ENCODE results near the gene LNX1.
"Not testable (repeated sequence)": the region's sequence is repeated elsewhere in the genome, so short reads cannot be mapped to it uniquely, and the experiment has no call there.

The LNX1 gene

DNA sequence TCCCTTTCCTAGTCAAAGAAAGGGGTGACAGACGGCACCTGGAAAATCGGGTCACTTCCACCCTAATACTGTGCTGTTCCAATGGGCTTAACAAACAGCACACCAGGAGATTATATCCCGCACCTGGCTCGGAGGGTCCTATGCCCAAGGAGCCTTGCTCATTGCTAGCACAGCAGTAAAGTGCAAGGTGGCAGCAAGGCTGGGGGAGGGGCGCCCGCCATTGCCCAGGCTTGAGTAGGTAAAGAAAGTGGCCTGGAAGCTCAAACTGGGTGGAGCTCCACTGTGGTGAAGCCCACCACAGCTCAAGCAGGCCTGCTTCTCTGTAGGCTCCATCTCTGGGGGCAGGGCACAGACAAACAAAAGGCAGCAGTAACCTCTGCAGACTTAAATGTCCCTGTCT is 124.7 kb downstream of the LNX1 start:
- not testable (repeated sequence) for DNase-seq

- no peak for DNase-seq
Measured at GRCh38 chr4:53465891-53466290, 125.4 kb downstream of the LNX1 start.

DNA sequence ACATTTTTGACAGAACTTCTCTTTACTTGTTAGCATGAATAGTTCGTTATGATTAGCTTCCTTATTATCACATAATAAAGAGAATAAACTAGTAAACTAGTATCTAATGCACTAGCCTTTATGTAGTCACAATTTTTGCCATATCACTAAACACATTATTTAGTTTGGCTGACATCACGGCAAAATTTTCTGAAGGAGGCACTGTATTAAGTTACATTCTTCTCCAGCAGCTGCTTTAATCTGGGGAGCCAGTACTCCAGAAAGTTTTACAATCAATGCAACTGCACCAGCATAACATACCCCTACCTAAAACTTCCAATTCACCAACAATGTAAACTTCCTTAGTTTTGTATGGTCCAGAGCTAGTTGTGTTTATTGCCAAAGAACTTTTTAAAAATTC is 126.0 kb downstream of the LNX1 start:
- no peak for DNase-seq

DNA sequence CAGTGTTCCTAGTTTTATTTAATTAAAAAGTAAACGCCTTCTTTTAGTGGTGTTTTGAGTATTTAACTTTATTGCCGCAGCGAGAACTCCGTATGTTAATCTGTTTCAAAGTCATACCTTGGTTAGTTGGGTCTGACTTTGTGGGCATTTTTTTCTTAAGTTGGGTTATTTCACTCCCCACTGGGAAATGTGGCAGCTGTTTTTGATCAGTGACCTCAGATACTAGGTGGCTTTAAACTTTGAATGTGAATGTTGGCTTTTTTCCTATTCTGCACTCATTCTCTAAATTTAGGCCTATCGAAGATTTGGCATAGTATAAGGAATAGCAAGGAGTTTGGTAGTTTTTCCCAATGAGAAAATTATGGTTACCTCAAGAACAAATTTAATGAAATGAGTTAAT is 127.9 kb downstream of the LNX1 start:
- DNase-seq = no peak

DNA sequence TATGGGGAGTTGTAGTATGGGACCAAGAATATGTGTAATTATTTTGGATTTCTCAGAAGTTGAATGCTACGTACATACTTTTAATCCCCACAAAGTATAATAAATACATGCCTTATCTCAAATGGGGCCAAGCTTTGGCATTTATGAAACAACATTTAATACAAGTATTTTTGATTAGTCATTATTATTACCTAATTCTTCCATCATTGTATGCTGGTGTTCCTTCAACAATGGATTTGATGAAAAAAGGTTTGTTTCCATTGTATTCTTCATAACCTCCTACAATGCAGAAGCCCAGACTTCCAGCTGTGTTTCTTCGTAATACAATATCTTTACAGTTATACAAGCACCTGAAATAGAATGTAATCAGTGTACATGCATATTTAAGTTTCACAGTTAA is 130.0 kb downstream of the LNX1 start:
- DNase-seq = no peak

GRCh38 chr4:53459548-53459947 is 131.7 kb downstream of the LNX1 start:
- DNase-seq = no peak

- DNase-seq = no peak
Measured at GRCh38 chr4:53456178-53456577, 135.1 kb downstream of the LNX1 start.

DNA sequence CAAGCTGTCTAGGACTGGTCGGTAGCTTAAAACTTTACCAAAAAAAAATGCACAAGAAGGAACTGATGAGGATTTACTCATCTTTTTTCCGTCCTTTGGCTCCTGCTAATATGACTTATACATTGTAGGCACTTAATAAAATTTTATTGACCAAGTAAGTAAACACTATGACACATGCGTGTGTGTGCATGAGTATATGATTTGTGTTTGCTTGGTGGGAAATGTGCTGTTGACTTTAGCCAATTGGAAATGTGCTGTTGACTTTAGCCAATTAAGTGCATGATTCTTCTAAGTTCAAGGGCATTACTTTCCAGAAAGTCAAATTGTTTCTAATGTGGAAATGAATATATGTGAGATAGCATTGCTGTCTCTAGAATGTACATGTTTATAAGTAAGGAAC is 135.5 kb downstream of the LNX1 start:
- no peak for DNase-seq

DNA sequence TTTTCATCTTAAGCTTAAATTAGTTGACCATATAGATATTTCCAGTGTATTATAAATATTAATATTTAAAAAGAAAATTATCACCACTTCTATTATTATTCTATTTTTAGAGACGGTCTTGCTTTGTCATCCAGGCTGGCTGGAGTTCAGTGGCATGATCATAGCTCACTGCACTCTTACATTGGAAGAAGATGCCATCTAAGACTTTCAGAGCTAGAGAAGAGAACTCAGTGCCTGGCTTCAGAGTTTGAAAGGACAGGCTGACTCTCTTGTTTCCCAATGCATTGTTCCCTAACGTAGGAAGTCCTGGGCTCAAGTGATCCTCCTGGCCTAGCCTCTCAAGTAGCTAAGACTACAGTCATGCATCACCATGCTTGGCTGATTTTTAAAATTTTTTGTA is 137.9 kb downstream of the LNX1 start:
- DNase-seq = no peak

DNA sequence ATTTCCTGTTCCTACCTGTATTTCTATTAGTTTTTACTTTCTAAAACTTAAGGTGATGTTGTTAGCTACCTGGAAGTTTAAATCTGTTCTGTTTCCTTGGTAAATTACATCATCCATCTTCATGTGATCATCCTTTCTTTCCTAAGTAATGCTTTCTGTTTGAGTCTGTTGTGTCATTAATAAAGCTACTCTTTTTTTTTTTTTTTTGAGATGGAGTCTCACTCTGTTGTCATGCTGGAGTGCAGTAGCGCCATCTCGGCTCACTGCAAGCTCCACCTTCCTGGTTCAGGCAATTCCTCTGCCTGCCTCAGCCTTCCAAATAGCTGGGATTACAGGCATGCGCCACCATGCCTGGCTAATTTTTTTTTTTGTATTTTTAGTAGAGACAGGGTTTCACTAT is 140.5 kb downstream of the LNX1 start:
- DNase-seq = peak in 3 of 56 donors; percentile 0 to 8 (median 6)

GRCh38 chr4:53444954-53445353 is 146.3 kb downstream of the LNX1 start:
- DNase-seq = no peak

GRCh38 chr4:53441564-53441963 is 149.7 kb downstream of the LNX1 start:
- DNase-seq = no peak

DNA sequence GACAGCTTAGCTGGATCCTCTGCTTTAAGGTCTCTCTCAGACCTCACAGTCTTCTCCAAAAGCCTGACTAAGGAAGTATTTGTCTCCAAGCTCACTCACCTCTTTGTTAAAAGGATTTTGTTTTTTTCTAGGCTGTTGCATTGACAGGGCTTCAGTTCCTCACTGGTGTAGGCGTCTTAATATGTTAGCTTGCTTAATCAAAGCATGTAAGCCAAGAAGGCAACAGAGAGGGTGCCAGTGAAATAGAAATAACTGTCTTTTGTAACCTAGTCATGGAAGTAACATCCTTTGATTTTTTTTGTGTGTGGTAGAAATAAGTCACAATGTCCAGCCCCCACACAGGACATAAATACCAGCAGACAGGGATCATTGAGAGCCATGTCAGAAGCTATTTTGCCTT is 155.0 kb downstream of the LNX1 start:
- DNase-seq = peak in 3 of 56 donors; percentile 2 to 6 (median 5)

GRCh38 chr4:53432528-53433424 is 158.5 kb downstream of the LNX1 start:
- no peak for DNase-seq

GRCh38 chr4:53431052-53431451 is 160.2 kb downstream of the LNX1 start:
- DNase-seq = no peak

GRCh38 chr4:53427366-53427765 is 163.9 kb downstream of the LNX1 start:
- DNase-seq = no peak

DNA sequence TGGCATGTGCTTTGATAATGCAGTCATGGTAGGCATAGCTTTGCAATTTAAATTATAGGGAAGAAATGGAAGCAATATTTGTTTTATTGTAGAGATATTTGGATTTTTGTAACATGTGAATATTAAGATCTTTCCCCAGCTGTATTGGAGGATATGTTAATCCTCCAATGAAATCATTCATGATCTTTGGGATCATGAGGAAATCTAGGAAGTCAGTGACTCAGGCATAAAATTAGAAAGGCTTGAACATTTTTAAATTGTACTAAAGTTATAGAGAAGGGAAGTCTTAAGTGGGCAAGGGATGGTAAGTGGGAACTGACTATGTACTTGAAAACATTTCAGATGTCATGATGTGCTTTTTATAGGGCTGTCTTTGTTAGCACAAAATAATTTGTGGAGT is 167.0 kb downstream of the LNX1 start:
- DNase-seq = no peak

GRCh38 chr4:53422367-53422766 is 168.9 kb downstream of the LNX1 start:
- no peak for DNase-seq

- no peak for DNase-seq
Measured at GRCh38 chr4:53421791-53422190, 169.5 kb downstream of the LNX1 start.

DNA sequence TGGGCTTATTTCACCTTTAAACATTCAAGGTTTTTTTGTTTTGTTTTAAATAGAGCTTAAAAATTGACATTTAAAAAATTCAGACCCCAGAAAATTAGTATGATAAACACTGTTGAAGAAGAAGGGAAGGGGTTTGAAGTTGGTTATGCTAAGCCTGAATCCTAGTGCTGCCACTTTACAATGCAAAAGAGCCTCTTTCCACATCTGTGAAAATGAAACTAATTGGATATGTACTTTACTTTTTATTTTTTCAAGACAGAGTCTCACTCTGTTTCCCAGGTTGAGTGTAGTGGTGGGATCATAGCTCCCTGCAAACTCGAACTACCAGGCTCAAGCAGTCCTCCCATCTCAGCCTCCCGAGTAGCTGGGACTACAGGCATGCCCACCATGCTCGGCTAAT is 172.1 kb downstream of the LNX1 start:
- DNase-seq = no peak

GRCh38 chr4:53409479-53409878 is 181.8 kb downstream of the LNX1 start:
- not testable (repeated sequence) for DNase-seq
